ENCODE measurements around the gene EIF4G3. TPM values are rescaled to one million over a fixed set of nuclear protein-coding genes. Genes with fewer than 3 reads are reported as not detected.

The EIF4G3 gene
- total and polyA plus RNA-seq, 7 donors = 11.3 to 58.1 (median 39.5) TPM

DNA sequence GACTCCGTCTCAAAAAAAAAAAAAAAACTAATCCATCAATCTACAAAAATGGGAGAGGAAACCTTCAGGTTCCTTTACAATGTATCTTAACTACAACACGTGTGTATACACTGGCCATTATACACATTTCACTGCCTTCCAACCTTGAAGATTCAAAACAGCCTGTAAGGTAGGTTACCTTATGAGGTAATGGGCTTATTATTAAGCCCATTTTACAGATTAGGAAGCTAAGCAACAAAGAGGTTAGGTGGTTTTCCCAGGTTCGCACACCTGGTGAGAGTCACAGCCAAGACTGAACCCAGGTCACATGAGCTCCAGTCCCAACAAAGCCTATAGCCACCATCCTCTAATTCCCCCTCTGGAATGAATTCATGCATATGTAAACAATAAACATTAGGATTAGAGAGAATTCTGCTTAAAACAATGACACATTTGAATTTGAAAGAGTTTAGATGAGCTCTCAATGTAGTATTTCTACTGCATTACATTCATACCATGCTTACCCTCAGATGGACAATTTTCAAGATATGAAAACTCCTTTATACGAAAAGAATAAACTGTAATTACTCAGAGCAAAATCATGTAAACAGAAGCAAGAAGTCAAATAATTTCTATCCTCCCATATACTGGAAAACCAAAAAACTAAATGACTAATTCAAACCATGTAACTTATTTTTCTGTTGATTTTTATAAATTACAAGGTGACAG, 54.8 kb downstream of the EIF4G3 start:
- DNase-seq = no peak
- Histone ChIP-seq H3K27me3 (ENCODE audit: insufficient read depth in 3 of 3, low read length in 2 of 3) (no peaks in the 10 kb centered on the region), H3K36me3 (ENCODE audit: insufficient read depth in 1 of 2, low read depth in 1 of 2) (peaks cover 0 to 24% of the 10 kb centered on the region in 2 donors), H3K27ac (no peak overlapping the region), H3K9me3 (no peaks in the 10 kb centered on the region), H3K4me3 (no peak overlapping the region), H3K4me1 (peaks cover 20% of the 10 kb centered on the region)
- intact Hi-C loops (cut with DNase I) = no loop called here
- TF ChIP-seq, protein P1, sequence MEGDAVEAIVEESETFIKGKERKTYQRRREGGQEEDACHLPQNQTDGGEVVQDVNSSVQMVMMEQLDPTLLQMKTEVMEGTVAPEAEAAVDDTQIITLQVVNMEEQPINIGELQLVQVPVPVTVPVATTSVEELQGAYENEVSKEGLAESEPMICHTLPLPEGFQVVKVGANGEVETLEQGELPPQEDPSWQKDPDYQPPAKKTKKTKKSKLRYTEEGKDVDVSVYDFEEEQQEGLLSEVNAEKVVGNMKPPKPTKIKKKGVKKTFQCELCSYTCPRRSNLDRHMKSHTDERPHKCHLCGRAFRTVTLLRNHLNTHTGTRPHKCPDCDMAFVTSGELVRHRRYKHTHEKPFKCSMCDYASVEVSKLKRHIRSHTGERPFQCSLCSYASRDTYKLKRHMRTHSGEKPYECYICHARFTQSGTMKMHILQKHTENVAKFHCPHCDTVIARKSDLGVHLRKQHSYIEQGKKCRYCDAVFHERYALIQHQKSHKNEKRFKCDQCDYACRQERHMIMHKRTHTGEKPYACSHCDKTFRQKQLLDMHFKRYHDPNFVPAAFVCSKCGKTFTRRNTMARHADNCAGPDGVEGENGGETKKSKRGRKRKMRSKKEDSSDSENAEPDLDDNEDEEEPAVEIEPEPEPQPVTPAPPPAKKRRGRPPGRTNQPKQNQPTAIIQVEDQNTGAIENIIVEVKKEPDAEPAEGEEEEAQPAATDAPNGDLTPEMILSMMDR (IDR thresholded peaks at IDR 0.05) = no peak
- ATAC-seq = no peak
- WGBS, 3 donors = 94 to 95% (median 94%) methylated on average over 4 of the region's 4 CpGs

DNA sequence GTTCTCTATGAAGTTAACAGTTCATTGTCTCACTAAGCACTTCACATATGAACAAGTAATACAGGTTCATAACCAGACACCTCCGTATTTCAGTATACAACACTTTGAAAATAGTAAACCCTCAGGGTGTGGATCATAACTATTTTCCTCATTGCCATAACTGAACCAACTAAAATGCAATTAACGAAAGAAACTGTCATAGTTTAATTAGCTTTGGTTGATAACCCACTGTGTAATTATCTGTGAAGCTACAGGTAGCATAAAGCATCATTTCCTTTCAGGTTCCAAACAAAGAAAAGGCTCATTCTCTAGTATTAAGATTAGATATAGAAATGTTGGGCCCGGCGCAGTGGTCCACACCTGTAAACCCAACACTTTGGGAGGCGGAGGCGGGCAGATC, 58.5 kb downstream of the EIF4G3 start:
- Histone ChIP-seq H3K27ac (no peak overlapping the region), H3K36me3 (ENCODE audit: insufficient read depth in 1 of 2, low read depth in 1 of 2) (peaks cover 0 to 15% of the 10 kb centered on the region in 2 donors), H3K4me1 (peaks cover 15% of the 10 kb centered on the region), H3K9me3 (no peaks in the 10 kb centered on the region), H3K27me3 (ENCODE audit: insufficient read depth in 3 of 3, low read length in 2 of 3) (no peaks in the 10 kb centered on the region), H3K4me3 (no peak overlapping the region)
- WGBS, 3 donors = 95 to 97% (median 96%) methylated on average over 6 of the region's 6 CpGs
- intact Hi-C loops (cut with DNase I) = no loop called here
- DNase-seq (no peak), ATAC-seq (no peak)
- TF ChIP-seq, protein P1 (IDR thresholded peaks at IDR 0.05) = no peak

DNA sequence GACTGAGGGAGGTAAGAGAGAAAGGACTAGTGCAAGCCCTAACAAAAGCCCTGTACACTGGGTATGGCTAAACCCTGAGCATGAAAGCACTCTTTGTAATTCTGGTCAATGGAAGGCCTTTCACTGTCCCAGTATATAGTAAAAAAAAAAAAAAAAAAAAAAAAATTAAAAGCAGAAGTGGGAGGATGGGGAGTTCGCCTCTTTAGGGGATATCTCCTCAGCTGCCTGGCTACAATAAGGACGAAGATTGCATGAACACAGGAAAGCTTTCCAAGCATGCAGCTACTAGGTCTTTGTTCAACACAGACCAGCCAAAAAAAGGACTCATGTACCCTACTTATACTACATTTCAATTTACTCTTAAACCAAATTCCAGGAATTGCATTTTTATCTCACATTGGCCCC, 59.1 kb downstream of the EIF4G3 start:
- Histone ChIP-seq H3K9me3 (no peaks in the 10 kb centered on the region), H3K27me3 (ENCODE audit: insufficient read depth in 3 of 3, low read length in 2 of 3) (no peaks in the 10 kb centered on the region), H3K36me3 (ENCODE audit: insufficient read depth in 1 of 2, low read depth in 1 of 2) (peaks cover 0 to 9% of the 10 kb centered on the region in 2 donors), H3K4me1 (peaks cover 21% of the 10 kb centered on the region), H3K27ac (no peak overlapping the region), H3K4me3 (no peak overlapping the region)
- 56 to 70% (median 65%) methylated on average over 2 of the region's 2 CpGs for WGBS, 3 donors
- TF ChIP-seq, protein P1 (IDR thresholded peaks at IDR 0.05) = no peak
- no peak for ATAC-seq
- intact Hi-C loops (cut with DNase I) = no loop called here
- DNase-seq = no peak

DNA sequence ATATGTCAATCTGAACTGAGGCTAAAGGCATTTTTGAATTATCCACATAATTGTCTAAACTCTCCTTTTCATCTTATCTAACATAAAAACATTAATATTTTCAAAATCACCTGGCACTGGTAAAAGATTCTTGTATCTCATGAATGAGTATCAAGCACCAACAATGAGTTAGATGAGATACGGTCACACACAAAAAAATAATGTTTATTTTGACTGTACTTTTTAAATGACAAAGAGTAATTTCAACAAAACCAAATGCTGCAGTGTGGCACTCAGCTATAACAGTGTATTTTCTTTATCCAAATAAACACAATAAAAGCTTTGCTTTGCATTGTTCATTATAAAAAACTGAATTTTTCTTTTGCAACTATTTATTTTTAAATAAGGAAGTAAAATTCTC, 59.5 kb downstream of the EIF4G3 start:
- no peak for DNase-seq
- peaks cover 0 to 5% of the 10 kb centered on the region in 2 donors for H3K36me3 ChIP-seq (ENCODE audit: insufficient read depth in 1 of 2, low read depth in 1 of 2)
- no peak for ATAC-seq
- TF ChIP-seq, protein P1 (IDR thresholded peaks at IDR 0.05) = no peak
- no peaks in the 10 kb centered on the region for H3K27me3 ChIP-seq (ENCODE audit: insufficient read depth in 3 of 3, low read length in 2 of 3)
- intact Hi-C loops (cut with DNase I) = no loop called here
- WGBS, 3 donors = 91 to 95% (median 91%) methylated on average over 1 of the region's 1 CpG
- H3K27ac ChIP-seq = no peak overlapping the region
- H3K4me1 ChIP-seq = peaks cover 25% of the 10 kb centered on the region
- H3K4me3 ChIP-seq = no peak overlapping the region
- H3K9me3 ChIP-seq = no peaks in the 10 kb centered on the region
